ENCODE results near the gene CYP2W1. TPM values are rescaled to one million over a fixed set of nuclear protein-coding genes. Genes with fewer than 3 reads are reported as not detected.
"Not testable (repeated sequence)": the region's sequence is repeated elsewhere in the genome, so short reads cannot be mapped to it uniquely, and the experiment has no call there.

CYP2W1 gene
- total RNA-seq, 1 donor from 2014 or later, result not detected

DNA sequence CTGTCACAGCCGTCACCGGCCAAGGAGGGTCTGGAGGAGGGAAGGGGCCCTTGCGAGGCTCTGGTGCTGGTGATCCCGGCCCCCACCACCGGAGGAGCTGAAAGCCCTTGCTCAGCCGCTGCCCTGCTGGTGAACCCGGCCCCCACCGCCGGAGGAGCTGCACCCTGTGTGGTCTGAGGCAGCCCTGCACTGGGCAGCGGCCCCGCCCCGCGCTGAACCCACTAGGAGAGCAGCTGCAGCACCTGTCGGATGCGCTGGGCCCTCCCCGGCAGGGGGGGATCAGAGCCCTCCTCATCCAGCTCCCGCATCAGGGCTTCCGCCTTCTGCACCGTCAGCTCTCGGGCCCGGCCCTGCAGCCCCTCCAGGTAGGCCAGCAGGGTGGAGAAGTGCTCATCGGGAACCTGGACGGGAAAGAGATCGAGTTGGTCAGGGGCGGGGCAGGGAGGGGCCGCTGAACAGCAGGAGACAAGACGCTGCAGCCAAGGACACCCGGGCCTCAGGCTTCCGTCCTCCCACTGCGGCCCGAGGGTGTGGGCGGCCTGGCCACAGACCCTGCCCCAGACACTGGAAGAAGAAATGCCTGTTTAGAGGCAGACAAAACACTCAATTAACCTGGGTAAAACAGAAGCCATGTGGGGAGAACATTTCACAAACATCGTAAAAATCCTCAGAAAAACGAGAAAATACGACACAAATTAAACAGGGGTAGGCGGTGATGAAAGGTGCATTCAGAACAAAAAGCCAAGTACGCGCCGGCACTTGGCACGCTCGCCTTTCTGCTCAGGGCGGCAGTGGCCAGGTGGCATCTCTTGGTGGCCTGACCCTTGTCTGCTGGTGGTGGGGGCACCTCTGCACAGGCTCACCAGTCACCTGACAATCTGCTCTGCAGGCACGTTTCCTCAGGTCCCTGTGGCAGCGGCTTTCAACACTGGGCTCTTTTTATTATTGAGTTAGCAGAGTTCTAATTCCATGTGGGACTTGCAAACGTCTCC, 14.7 kb downstream of the CYP2W1 start:
- Mint-ChIP-seq H3K36me3 (ENCODE audit: low read depth, unreplicated experiment) (peaks cover 5% of the 10 kb centered on the region), H3K9me3 (ENCODE audit: unreplicated experiment) (no peaks in the 10 kb centered on the region), H3K27ac (ENCODE audit: unreplicated experiment) (no peak overlapping the region), H3K4me1 (ENCODE audit: unreplicated experiment) (no peaks in the 10 kb centered on the region), H3K4me3 (ENCODE audit: unreplicated experiment) (no peak overlapping the region), H3K27me3 (ENCODE audit: unreplicated experiment) (peaks cover 5% of the 10 kb centered on the region)
- DNase-seq (ENCODE audit: low spot score), result no peak
- TF ChIP-seq, protein P1, sequence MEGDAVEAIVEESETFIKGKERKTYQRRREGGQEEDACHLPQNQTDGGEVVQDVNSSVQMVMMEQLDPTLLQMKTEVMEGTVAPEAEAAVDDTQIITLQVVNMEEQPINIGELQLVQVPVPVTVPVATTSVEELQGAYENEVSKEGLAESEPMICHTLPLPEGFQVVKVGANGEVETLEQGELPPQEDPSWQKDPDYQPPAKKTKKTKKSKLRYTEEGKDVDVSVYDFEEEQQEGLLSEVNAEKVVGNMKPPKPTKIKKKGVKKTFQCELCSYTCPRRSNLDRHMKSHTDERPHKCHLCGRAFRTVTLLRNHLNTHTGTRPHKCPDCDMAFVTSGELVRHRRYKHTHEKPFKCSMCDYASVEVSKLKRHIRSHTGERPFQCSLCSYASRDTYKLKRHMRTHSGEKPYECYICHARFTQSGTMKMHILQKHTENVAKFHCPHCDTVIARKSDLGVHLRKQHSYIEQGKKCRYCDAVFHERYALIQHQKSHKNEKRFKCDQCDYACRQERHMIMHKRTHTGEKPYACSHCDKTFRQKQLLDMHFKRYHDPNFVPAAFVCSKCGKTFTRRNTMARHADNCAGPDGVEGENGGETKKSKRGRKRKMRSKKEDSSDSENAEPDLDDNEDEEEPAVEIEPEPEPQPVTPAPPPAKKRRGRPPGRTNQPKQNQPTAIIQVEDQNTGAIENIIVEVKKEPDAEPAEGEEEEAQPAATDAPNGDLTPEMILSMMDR (IDR thresholded peaks at IDR 0.05; ENCODE audit: unreplicated experiment), result peak; percentile 34

DNA sequence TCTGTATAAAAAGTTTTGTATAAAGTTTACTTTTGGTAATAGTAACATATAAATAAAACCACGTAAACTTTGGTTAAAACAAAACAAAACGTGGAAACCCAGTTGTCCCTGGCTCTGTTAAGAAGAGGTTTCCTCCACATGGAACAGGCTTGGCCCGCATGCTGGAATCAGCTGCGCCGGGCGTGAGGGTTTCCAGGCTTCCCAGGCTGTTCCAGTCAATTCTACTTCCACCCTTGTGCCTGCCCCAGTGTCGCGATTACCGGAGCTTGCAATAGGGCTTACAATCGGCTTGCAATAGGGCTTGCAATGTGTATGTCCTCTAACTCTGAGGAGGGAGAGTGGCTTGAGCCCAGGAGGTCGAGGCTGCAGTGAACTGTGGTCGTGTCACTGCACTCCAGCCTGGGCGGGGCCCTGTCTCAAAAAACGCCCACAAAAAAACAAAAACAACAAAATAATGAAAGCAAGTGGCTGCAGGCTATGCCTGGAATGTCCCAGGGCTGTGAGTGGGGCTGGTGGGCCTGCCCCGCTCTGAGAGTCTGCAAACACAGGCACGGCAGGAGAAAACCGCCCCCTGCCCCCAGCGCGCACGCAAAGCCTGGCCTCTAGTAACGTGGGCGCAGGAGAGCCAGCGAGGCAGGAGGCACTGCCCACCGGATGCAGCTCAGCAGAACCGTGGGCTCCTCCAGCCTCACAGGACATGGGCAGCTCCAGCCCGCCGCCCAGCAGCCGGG, 16.3 kb downstream of the CYP2W1 start:
- TF ChIP-seq, protein P1 (IDR thresholded peaks at IDR 0.05; ENCODE audit: unreplicated experiment), result no peak
- H3K9me3 Mint-ChIP-seq (ENCODE audit: unreplicated experiment), result no peaks in the 10 kb centered on the region
- no peak for DNase-seq (ENCODE audit: low spot score)
- H3K27ac Mint-ChIP-seq (ENCODE audit: unreplicated experiment), result no peak overlapping the region
- no peak overlapping the region for H3K4me3 Mint-ChIP-seq (ENCODE audit: unreplicated experiment)
- H3K27me3 Mint-ChIP-seq (ENCODE audit: unreplicated experiment), result peaks cover 6% of the 10 kb centered on the region
- peaks cover 5% of the 10 kb centered on the region for H3K36me3 Mint-ChIP-seq (ENCODE audit: low read depth, unreplicated experiment)
- H3K4me1 Mint-ChIP-seq (ENCODE audit: unreplicated experiment), result no peaks in the 10 kb centered on the region

DNA sequence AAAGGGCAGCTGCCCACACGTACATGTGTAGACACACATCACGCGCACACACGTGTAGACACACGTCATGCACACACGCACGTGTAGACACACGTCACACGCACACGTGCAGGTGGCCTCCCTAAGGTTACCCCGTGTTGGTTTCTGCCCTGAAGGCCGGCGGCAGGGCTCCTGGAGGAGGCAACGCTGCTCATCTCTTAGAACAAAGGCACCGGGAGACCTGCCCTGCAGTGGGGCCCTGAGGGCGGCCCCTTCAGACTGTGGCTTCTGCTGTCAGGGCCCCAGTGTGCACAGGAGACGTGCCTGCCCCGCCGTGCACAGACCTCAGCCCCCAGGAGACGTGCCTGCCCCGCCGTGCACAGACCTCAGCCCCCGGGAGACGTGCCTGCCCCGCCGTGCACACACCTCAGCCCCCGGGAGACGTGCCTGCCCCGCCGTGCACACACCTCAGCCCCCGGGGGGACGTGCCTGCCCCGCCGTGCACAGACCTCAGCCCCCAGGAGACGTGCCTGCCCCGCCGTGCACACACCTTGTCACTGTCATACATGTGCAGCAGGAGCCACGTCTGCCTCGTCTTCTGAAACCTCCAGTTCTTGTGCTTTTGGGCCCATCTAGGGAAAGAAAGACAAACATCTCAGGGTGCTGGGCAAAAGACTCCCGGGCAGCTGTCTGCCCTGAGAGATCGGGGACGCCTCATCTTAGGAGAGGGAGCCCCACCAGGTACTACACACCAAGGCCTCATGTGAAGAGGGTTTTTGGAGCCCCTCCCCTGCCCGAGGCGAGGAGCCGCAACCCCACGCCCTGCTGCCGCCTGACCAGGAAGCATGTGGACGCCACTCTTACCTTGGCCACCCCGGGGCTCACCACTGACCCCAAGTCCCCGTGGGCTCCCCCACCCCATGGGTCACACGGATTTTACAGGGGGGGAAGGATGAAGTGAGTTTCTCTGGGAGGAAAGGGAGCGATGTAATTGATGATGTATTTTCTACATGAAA, 17.3 kb downstream of the CYP2W1 start:
- Mint-ChIP-seq H3K4me3 (ENCODE audit: unreplicated experiment) (no peak overlapping the region), H3K36me3 (ENCODE audit: low read depth, unreplicated experiment) (peaks cover 5% of the 10 kb centered on the region), H3K9me3 (ENCODE audit: unreplicated experiment) (no peaks in the 10 kb centered on the region), H3K4me1 (ENCODE audit: unreplicated experiment) (no peaks in the 10 kb centered on the region), H3K27me3 (ENCODE audit: unreplicated experiment) (peaks cover 3% of the 10 kb centered on the region), H3K27ac (ENCODE audit: unreplicated experiment) (no peak overlapping the region)
- DNase-seq (ENCODE audit: low spot score), result no peak
- TF ChIP-seq, protein P1 (IDR thresholded peaks at IDR 0.05; ENCODE audit: unreplicated experiment), result no peak

DNA sequence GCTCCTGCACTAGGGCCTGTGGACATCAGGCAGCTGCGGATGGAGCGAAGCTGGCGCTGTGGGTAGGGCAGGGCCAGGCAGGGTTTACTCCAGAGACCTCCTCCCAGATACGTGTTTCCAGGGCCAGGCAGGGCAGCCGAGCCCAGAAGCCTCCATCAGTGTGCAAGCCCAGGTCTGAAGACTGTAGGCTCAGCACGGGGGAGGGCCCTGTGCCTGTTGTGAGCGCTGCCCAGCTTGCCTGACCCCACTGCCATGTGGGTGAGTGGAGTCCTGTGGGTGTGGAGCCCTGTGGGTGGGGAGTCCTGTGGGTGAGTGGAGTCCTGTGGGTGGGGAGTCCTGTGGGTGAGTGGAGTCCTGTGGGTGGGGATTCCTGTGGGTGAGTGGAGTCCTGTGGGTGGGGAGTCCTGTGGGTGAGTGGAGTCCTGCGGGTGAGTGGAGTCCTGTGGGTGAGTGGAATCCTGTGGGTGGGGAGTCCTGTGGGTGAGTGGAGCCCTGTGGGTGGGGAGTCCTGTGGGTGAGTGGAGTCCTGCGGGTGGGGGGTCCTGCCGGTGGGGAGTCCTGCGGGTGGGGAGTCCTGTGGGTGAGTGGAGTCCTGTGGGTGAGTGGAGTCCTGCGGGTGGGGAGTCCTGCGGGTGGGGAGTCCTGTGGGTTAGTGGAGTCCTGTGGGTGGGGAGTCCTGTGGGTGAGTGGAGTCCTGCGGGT, 18.2 kb downstream of the CYP2W1 start:
- not testable (repeated sequence) for DNase-seq (ENCODE audit: low spot score); H3K27me3 Mint-ChIP-seq (ENCODE audit: unreplicated experiment); H3K27ac Mint-ChIP-seq (ENCODE audit: unreplicated experiment); H3K4me1 Mint-ChIP-seq (ENCODE audit: unreplicated experiment); H3K4me3 Mint-ChIP-seq (ENCODE audit: unreplicated experiment); H3K36me3 Mint-ChIP-seq (ENCODE audit: low read depth, unreplicated experiment); H3K9me3 Mint-ChIP-seq (ENCODE audit: unreplicated experiment)

DNA sequence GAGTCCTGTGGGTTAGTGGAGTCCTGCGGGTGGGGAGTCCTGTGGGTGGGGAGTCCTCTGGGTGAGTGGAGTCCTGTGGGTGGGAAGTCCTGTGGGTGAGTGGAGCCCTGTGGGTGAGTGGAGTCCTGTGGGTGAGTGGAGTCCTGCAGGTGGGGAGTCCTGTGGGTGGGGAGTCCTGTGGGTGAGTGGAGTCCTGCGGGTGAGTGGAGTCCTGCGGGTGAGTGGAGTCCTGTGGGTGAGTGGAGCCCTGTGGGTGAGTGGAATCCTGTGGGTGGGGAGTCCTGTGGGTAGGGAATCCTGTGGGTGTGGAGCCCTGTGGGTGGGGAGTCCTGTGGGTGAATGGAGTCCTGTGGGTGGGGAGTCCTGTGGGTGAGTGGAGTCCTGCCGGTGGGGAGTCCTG, 19.0 kb downstream of the CYP2W1 start:
- H3K27ac Mint-ChIP-seq (ENCODE audit: unreplicated experiment); DNase-seq (ENCODE audit: low spot score); H3K27me3 Mint-ChIP-seq (ENCODE audit: unreplicated experiment); H3K9me3 Mint-ChIP-seq (ENCODE audit: unreplicated experiment); H3K36me3 Mint-ChIP-seq (ENCODE audit: low read depth, unreplicated experiment); H3K4me3 Mint-ChIP-seq (ENCODE audit: unreplicated experiment); H3K4me1 Mint-ChIP-seq (ENCODE audit: unreplicated experiment): not testable (repeated sequence)

DNA sequence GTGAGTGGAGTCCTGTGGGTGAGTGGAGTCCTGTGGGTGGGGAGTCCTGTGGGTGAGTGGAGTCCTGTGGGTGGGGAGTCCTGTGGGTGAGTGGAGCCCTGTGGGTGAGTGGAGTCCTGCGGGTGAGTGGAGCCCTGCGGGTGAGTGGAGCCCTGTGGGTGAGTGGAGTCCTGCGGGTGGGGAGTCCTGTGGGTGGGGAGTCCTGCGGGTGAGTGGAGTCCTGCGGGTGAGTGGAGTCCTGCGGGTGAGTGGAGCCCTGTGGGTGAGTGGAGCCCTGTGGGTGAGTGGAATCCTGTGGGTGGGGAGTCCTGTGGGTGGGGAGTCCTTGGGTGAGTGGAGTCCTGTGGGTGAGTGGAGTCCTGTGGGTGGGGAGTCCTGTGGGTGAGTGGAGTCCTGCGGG, 19.5 kb downstream of the CYP2W1 start:
- not testable (repeated sequence) for H3K27ac Mint-ChIP-seq (ENCODE audit: unreplicated experiment); H3K9me3 Mint-ChIP-seq (ENCODE audit: unreplicated experiment); H3K27me3 Mint-ChIP-seq (ENCODE audit: unreplicated experiment); H3K36me3 Mint-ChIP-seq (ENCODE audit: low read depth, unreplicated experiment); H3K4me1 Mint-ChIP-seq (ENCODE audit: unreplicated experiment); DNase-seq (ENCODE audit: low spot score); H3K4me3 Mint-ChIP-seq (ENCODE audit: unreplicated experiment)

Measured in endothelial cell (in vitro differentiated cells).